HPDE6-E6E7 (cell line): Measurements from ENCODE around the gene BCCIP.
A peak's percentile ranks its signal among the peaks of the same experiment; 100 is the strongest.

Experiments
- DNase-seq: peaks from one replicate; pipeline ENCODE4 v3.0.0; 2011; ENCODE audit warnings: missing footprints; ENCODE audit errors: extremely low spot score

The BCCIP gene

GRCh38 chr10:125797994-125798662 lies 25.2 kb upstream of the BCCIP start:
- DNase-seq = no peak

GRCh38 chr10:125799451-125800182 lies 23.7 kb upstream of the BCCIP start:
- DNase-seq = no peak

- no peak for DNase-seq
Measured at GRCh38 chr10:125801574-125801973, 21.8 kb upstream of the BCCIP start.

- no peak for DNase-seq
Measured at GRCh38 chr10:125802131-125802530, 21.2 kb upstream of the BCCIP start.

- DNase-seq = no peak
Measured at GRCh38 chr10:125802739-125803138, 20.6 kb upstream of the BCCIP start.

- no peak for DNase-seq
Measured at GRCh38 chr10:125808047-125808446, 15.3 kb upstream of the BCCIP start.

GRCh38 chr10:125811251-125811650 lies 12.1 kb upstream of the BCCIP start:
- no peak for DNase-seq

- no peak for DNase-seq
Measured at GRCh38 chr10:125812128-125812750, 11.1 kb upstream of the BCCIP start.

- DNase-seq = no peak
Measured at GRCh38 chr10:125815764-125816163, 7.6 kb upstream of the BCCIP start.

GRCh38 chr10:125816548-125816947 lies 6.8 kb upstream of the BCCIP start:
- DNase-seq = no peak

- DNase-seq = no peak
Measured at GRCh38 chr10:125817337-125817946, 5.9 kb upstream of the BCCIP start.

- no peak for DNase-seq
Measured at GRCh38 chr10:125820701-125821100, 2.6 kb upstream of the BCCIP start.

- DNase-seq = no peak
Measured at GRCh38 chr10:125823663-125824251, 411 bp downstream of the BCCIP start.

- DNase-seq = peak; percentile 23
Measured at GRCh38 chr10:125824736-125825135, 1.4 kb downstream of the BCCIP start.

- DNase-seq = no peak
Measured at GRCh38 chr10:125827133-125827532, 3.8 kb downstream of the BCCIP start.

- no peak for DNase-seq
Measured at GRCh38 chr10:125828311-125828710, 5.0 kb downstream of the BCCIP start.

- DNase-seq = no peak
Measured at GRCh38 chr10:125836746-125837145, 13.4 kb downstream of the BCCIP start.

- no peak for DNase-seq
Measured at GRCh38 chr10:125838802-125839575, 15.6 kb downstream of the BCCIP start.

- DNase-seq = no peak
Measured at GRCh38 chr10:125840406-125840805, 17.1 kb downstream of the BCCIP start.

- no peak for DNase-seq
Measured at GRCh38 chr10:125840955-125841354, 17.6 kb downstream of the BCCIP start.

GRCh38 chr10:125843603-125844329 lies 20.4 kb downstream of the BCCIP start:
- no peak for DNase-seq
